Cardiac fibroblast (primary cell): ENCODE data around the gene TBX1.

ENCODE experiments used
- DNase-seq, 2 donors: peaks; one replicate each; pipeline versions ENCODE4 v3.0.0 to v3.0.0-alpha.2; 2010; ENCODE audit warnings: low read depth in 2 of 2
- H3K4me3 ChIP-seq, 2 donors: replicated peaks in 1 of 2; 1 replicate in 1 of 2; 2 replicates in 1 of 2; pipeline ENCODE4 v1.5.1; 2011; ENCODE audit warnings: low read depth in 2 of 2, low read length in 2 of 2, mild to moderate bottlenecking in 2 of 2, moderate library complexity in 1 of 2
- TF ChIP-seq, protein P1 (sequence below): IDR thresholded peaks from one replicate; pipeline ENCODE4 v1.5.1; 2011; ENCODE audit warnings: low read depth, mild to moderate bottlenecking, low read length, inconsistent platforms

TBX1 gene

DNA sequence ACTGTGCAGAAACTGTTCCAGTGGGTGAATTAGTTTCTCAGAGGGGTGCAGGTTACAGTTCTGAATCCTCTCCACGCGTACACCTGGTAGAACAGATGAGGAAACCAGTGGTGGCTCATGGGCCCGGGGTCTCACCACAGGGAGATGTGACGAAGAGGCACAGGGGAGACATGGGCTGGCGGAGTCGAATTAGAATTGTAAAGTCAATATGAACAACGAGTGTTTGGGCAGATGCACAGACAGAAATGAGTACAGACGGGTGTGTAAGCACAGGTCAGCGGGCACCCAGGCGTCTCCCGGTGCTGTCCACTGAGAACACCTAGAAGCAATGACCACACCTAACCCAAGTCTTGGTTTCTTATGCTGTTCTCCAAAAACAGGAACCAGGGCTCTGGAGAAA is 52.3 kb downstream of the TBX1 start:
- TF ChIP-seq, protein P1, sequence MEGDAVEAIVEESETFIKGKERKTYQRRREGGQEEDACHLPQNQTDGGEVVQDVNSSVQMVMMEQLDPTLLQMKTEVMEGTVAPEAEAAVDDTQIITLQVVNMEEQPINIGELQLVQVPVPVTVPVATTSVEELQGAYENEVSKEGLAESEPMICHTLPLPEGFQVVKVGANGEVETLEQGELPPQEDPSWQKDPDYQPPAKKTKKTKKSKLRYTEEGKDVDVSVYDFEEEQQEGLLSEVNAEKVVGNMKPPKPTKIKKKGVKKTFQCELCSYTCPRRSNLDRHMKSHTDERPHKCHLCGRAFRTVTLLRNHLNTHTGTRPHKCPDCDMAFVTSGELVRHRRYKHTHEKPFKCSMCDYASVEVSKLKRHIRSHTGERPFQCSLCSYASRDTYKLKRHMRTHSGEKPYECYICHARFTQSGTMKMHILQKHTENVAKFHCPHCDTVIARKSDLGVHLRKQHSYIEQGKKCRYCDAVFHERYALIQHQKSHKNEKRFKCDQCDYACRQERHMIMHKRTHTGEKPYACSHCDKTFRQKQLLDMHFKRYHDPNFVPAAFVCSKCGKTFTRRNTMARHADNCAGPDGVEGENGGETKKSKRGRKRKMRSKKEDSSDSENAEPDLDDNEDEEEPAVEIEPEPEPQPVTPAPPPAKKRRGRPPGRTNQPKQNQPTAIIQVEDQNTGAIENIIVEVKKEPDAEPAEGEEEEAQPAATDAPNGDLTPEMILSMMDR, result no peak

DNA sequence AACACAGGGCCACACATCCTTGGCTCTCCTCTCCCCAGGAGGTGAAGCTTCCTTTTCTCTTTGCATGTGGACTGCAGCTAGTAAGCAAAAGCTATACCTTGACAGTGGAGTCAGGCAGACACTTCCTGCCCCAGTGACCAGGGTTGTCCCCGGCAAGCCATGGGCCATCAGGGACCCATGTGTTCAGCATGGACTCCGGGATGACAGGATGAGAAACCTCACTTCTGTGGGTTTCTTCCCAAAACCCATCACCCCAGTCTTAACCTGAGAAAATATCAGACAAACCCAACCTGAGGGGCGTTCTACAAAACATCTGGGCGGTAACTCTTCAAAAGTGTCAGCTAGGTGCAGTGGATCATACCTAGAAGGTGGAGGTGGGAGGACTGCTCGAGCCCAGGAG is 53.9 kb downstream of the TBX1 start:
- TF ChIP-seq, protein P1, result no peak
- no peak overlapping the region for H3K4me3 ChIP-seq
- DNase-seq, result no peak

More for the DNA sequence above, 52.3 kb downstream of the TBX1 start:
- DNase-seq, result no peak
- H3K4me3 ChIP-seq, result no peak overlapping the region

DNA sequence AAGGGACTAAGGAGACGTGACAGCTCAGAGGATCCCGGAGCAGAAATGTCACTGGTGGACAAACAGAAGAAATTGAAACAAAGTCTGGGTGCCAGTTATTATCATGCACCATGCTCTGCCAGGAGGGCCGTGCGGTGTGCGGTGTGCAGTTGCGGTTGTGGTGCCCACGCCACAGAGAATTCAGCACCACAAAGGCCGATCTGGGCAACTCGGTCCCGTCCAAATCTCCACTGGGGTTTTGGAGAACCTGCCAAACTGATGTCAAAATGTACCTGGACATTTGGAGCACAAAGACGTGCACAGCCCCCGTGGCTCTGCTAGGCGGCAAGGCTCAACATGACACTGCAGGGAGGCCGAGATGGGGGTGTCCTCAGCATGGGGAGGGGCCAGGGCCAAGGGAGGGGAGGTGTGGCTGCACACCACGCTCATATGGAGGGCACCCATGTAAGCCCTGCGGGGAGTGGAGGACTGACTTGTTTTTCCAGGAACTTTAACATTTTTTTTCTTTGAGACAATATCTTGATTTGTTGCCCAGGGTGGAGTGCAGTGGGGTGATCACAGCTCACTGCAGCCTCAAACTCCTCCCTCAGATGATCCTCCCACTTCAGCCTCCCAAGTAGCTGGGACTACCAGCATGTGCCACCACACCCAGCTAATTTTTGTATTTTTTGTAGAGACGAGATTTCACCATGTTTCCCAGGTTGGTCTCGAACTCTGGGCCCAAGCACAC is 54.7 kb downstream of the TBX1 start:
- TF ChIP-seq, protein P1, result no peak
- H3K4me3 ChIP-seq, result no peak overlapping the region
- no peak for DNase-seq

DNA sequence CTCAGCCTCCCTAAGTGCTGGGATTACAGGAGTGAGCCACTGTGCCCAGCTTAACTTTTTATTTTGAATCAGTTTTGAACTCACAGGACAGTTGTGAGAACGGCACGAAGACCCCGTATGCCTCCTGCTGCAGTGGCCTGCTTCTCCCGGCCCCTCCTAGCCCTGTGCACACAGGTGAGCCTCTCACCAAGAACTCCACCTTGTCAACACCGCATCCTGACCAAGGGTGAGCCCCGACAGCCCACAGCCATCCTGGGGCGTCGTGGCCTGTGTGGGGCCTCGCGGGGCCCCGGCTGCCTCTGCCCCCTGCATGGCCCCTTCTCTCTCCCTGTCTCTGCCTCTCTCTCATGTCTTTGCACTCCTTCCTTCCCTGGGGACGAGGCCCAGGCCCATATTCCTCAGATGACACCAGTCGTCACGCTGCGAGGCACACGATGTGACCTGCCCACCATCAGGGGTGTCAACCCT is 55.3 kb downstream of the TBX1 start:
- no peak for DNase-seq
- TF ChIP-seq, protein P1, result no peak
- no peak overlapping the region for H3K4me3 ChIP-seq

DNA sequence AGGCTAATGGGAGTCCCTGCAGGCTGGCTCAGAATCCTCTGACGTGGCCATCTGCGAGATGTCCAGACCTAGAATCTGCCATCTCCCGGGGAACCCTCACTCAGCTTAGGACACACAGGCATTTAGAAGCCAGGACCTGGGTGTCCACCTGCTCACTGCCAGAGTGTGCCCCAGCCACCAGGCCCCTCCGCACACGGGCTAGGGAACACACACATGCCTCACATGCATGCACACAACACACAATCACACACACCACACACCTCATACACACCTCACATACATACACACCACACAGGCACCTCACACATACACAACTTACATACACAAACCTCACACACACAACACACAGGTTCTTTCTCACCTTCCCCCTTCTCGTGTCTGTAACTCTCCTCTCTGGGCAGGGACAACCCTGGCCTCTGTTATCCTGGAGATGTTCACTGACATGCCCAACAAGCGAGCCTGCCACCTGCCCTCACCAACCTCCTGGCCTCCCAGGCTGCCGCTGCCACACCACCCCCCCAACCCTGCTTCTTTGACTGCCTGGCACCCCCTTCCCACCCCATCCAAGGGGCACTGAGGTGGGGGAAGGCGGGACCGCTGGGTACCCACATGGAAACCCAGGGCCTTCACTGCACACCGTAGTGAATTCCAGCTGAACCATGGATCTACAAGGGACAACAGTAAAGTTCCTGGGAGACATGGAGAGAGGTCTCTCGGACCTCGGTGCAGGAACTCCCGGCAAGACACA is 56.0 kb downstream of the TBX1 start:
- DNase-seq, result no peak
- TF ChIP-seq, protein P1, result no peak
- no peak overlapping the region for H3K4me3 ChIP-seq
